Smooth muscle cell of the brain vasculature (primary cell): ENCODE measurements around the gene PSME2.

Experiments used
- DNase-seq: peaks from one replicate; pipeline ENCODE4 v3.0.0-alpha.2; 2012; ENCODE audit warnings: low read depth, low spot score

Gene PSME2, protein sequence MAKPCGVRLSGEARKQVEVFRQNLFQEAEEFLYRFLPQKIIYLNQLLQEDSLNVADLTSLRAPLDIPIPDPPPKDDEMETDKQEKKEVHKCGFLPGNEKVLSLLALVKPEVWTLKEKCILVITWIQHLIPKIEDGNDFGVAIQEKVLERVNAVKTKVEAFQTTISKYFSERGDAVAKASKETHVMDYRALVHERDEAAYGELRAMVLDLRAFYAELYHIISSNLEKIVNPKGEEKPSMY

DNA sequence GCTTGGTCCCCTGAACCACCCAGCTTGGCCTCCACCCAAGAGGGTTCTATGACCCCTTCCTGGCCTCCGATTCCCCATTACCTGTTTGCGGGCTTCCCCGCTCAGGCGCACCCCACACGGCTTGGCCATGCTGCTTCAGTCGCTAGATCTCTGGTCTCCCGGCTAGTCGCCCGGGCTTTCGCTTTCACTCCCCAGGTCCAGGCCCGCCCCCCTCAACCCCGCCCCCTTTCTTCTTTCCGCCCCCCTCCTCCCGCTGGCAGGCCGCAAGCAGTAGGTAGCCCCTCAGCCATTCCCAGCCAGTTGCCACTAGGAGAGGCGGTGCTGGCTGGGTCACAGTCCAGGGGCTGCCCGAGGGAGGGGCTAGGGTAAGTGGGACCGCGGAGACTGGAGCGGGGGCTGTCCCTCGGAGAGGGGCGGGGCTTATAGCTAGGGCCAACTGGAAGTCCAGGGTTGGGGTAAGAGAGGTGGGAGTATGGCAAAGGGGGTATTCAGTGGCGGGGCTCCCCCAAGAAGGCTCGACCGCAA, at the start of gene PSME2:
Gene PSME2 (minus strand): TSS at position 158 of the 525 bp plus-strand sequence. CDS start 29 bp downstream, at position 129.
- peak; percentile 90 for DNase-seq

DNA sequence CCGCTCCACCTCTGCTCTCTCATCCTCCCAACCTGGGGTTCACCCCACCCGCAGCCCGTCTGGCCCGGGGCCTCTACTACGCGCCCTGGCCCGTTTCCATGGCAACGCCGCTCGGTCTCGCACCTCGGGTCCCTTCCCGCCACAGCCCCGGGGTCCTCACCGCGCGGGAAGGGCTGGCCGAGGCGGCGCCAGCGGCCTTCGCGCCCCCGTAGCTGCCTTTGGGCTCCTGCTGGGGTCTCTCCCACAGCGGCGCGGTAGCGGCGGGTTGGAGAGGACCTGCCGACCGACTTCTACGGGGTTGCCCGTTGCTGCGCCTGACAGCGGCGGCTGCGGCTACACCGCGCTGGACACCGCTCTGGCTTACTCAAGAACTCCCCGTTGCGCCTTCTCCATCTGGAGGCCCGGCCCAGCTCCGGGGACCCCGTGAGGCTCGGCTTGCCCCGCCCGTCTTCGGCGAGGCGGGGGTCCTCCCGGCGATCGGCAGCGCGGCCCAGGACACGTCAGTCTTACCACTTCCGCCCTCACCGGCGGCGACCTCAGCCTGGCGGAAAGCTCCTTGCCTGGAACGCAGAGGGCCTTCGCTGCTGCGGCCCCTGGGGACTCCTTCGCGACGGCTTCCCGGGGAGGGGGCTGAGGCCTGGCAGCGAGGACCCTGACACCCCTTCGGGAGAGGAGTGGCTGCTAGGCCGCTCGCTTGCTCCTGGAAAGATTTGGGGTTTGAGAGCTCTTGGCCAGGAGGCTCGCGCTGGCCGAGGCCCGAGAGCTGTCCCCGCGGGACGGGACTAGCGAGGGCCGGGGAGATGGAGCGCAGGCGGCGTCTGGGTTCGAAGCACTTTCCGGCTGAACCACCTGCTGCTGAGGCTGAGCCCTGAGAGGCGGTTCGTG, 49.0 kb upstream of the PSME2 start, which contains the start of gene TM9SF1:
Gene TM9SF1 (minus strand): TSS at position 256 of the 885 bp plus-strand sequence. CDS start 422 bp downstream, outside the sequence.
- DNase-seq: peak; percentile 74

DNA sequence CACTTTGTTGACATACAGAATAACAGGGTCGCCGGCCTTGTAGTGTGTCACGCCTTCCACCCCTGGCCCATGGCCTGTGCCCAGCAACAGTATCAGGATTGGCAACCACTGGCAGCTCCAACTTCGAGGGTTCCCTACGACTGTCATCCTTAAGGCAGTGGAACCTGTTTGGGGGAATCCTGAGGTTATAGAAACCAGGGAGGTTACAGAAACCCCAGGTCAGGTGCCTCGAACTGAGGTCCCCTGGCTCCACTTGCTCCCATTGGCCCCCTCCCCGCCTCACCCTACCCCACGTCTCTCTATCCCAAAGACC, 48.4 kb upstream of the PSME2 start:
- DNase-seq: no peak

- DNase-seq: no peak
Measured at GRCh38 chr14:24194186-24194872, 47.9 kb upstream of the PSME2 start.

- DNase-seq: no peak
Measured at GRCh38 chr14:24192933-24193332, 46.5 kb upstream of the PSME2 start.

DNA sequence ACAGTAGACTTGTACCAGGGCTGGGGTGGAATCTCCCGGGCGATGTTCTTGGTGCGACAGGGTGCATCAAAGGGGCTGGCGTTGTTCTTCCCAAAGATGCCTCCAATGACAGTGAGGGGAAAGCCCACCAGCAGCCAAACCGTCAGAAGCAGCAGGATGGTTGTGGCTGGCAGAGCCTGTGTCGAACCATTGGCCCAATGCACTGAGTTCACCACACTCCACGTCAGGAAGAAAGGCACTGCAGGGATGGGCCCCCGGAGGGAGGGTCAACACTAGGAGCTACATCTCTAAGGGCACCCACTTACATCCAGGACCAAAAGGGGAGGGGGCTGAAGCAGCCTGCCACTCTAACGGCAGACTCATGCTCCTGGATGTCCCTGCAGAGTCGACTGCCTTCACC, 44.0 kb upstream of the PSME2 start:
- no peak for DNase-seq

GRCh38 chr14:24189460-24189859, 43.0 kb upstream of the PSME2 start:
- DNase-seq: no peak

GRCh38 chr14:24189059-24189375, 42.6 kb upstream of the PSME2 start:
- no peak for DNase-seq

DNA sequence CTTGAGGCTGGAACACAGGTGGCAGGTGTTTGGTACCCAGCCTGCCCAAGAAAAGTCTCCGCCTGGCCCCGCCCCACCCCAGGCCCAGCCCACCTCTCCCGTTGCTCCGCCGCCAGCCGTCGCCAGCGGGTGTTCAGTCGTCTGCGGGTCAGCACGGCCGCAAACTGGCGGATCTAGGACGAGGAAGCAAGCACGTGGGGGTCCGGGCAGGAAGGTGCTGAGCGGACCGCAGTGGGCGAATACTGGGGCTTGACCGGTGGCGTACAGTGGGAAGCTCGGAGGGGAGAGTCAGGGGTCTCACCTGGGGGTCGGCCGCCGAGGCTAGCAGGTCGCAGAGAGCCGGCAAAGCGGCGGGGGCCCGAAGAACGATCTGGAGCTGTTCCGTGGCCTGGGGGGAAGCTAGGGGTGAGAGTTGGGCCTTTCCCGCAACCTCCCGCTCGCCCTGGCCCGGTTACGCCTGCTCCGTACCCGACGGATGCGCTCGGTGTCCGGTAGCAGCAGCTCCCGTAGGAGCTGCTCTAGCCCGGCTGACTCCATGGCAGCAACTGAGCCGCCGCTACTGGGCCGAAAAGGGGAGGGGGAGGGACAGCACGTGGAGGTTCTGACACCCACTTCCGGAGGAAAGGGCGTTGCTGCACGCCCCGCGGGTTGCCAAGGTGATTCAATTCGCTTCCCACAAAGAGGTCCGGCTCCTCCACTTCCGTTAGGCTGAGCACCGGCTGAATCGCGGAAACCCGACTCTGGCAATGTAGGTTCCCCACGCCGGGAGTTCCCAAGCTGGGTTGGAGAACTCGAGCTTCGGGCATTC, 42.0 kb upstream of the PSME2 start, which contains the start of gene IPO4:
Gene IPO4 (minus strand): TSS at position 566 of the 808 bp plus-strand sequence. CDS start 29 bp downstream, at position 537.
- DNase-seq: peak; percentile 91

DNA sequence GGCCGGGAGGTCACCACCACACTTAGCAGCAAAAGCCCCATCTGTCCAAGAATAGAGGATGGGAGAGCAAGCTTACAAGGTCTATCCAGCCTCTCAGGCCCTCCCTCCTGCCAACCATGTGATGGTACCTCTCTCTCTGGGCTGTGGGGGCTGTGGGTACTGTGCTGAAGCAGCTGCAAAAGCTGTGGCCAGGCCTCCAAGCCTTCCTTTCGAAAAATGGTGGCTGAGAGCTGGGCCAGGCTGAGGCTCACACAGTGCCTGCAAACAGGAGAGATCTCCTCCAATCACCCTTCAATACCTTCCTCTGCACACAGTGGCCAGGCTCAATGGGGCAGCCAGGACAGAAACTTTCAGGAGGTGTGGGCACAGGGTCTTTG, 41.1 kb upstream of the PSME2 start:
- no peak for DNase-seq

DNA sequence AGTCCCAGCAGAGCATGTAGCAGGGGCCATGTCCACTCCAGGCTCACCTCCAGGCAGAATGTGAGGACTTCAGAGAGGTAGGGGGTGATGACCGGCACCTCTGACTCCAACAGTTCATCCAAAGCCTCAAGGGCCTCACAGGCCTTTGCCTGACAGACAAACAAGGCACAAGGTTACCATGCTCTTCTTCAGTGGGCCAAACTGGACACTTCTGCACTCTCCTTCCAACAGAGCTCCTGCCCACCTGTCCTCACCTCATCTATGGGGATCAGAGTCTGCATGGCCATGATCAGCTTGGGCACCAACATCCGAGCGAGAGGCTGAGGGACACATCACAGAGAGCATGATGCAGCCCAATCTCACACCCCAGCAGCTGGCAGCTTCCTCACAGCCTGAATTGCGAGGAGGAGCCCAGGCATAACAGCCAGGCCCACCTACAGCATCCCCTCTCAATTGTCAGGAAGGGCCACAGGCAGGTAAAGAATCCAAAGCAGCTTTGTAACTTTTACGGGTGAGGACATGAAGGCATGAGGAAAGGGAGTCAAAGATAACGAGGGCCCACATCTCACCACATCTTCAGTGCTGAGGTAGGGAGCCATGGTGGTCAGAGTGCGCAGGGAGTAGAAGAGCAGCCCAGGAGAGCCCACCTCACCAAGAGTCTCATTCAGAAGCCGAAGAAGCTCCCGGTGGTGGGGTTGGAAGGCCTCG, 40.6 kb upstream of the PSME2 start:
- no peak for DNase-seq

DNA sequence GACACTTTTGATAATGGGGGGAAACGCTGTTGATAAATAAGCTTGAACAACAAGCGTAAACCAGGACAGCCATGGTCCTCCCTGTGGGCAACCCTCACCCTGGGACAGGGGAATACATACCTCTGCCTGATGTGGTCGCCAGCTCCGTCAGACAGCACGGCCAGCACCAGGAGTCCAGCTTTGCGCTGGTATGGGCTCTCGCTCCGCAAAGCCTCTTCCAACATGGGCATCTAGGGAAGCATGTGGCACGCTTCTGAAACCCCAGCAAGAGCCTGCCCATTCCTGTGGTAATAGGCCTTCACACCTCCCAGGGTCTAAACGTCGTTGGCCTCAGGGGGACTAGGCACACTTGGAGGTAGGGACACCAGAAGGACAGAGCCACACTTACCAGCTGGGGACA, 39.3 kb upstream of the PSME2 start:
- no peak for DNase-seq

- DNase-seq: no peak
Measured at GRCh38 chr14:24185026-24185425, 38.6 kb upstream of the PSME2 start.

GRCh38 chr14:24184104-24184970, 37.9 kb upstream of the PSME2 start:
- no peak for DNase-seq

GRCh38 chr14:24183014-24183481, 36.6 kb upstream of the PSME2 start:
- no peak for DNase-seq

DNA sequence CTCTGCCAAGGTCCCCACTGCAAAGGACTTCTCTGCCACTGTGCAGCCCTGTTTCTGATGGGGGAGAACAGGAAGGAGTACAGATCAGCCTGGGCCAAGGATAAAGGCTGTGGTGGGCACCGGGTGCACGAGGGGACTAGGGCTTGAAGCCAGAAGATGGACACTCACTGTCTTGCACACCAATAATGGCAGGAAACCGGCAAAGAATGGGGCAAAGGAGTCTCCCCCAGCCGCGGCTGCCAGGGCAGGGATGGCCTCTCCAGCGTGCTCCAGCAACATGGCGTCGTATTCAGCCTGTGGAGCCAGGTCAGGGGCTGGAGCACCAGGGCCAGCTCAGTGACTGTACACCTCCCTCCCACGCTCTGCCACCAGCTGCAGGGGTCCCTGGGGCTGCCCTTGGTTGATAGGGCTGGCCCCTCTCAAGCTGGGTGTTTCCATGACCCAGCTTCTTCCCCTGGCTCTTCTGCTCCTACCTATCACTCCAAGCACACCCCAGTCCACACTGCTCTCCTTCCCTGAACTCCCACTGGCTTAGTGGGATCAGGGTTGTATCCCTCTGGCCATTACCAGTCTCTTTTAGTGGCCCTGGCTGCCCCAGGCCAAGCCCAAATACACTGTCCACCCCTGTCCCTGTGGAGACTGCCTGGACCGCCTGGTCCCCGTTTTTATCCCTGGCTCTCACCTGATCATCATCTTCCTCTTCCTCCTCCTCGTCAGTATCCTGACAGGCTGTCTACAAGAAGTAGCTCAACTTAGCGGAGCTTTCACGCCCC, 35.9 kb upstream of the PSME2 start:
- DNase-seq: no peak

- DNase-seq: no peak
Measured at GRCh38 chr14:24181371-24182077, 35.1 kb upstream of the PSME2 start.
